Measurements from ENCODE around the gene SLC7A14.

DNA sequence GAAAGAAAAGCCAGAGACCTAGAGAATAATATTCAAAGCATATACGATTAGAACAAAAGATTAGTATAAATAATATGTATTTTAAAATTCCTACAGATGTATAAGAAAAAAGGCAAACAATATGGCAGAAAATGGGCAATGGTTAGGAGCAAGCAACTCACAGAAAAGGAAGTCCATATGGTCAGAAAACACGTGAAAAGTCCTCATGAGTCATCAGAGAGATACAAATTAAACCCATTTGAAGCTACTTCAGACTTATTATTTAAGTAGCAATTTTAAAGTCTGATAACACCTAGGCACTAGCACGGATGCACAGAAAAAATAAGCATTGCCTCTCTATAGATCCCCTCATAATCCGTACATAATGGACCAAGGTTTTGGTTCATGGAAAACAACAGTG is 25.6 kb downstream of the SLC7A14 start:
- TF ChIP-seq OSR1 (CRISPR knock-in tag; IDR thresholded peaks at IDR 0.05) (no peak), ISL1 (CRISPR knock-in tag; IDR thresholded peaks at IDR 0.05) (no peak), ZFP30 (CRISPR knock-in tag; IDR thresholded peaks at IDR 0.05) (no peak), TOX (CRISPR knock-in tag; IDR thresholded peaks at IDR 0.05; ENCODE audit: borderline replicate concordance) (no peak), RARB (CRISPR knock-in tag; IDR thresholded peaks at IDR 0.05) (no peak), CSDC2 (CRISPR knock-in tag; IDR thresholded peaks at IDR 0.05) (no peak), CSRNP3 (CRISPR knock-in tag; IDR thresholded peaks at IDR 0.05) (no peak)
- TF ChIP-seq, protein P1, sequence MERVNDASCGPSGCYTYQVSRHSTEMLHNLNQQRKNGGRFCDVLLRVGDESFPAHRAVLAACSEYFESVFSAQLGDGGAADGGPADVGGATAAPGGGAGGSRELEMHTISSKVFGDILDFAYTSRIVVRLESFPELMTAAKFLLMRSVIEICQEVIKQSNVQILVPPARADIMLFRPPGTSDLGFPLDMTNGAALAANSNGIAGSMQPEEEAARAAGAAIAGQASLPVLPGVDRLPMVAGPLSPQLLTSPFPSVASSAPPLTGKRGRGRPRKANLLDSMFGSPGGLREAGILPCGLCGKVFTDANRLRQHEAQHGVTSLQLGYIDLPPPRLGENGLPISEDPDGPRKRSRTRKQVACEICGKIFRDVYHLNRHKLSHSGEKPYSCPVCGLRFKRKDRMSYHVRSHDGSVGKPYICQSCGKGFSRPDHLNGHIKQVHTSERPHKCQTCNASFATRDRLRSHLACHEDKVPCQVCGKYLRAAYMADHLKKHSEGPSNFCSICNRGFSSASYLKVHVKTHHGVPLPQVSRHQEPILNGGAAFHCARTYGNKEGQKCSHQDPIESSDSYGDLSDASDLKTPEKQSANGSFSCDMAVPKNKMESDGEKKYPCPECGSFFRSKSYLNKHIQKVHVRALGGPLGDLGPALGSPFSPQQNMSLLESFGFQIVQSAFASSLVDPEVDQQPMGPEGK (CRISPR knock-in tag; IDR thresholded peaks at IDR 0.05; ENCODE audit: borderline replicate concordance): no peak

Measured in SK-N-SH treated with all-trans-retinoic acid at 6 μM for 48 hours (cell line).